GM23248 (cell line): ENCODE data around the gene LMAN2L.

Source experiments
- EZH2 ChIP-seq: fragments of 200-600 bp; sonication (generic); IDR thresholded peaks from 2 replicates; pipeline ENCODE4 v1.6.1; 2018; ENCODE audit warnings: antibody characterized with exemption, mild to moderate bottlenecking; ENCODE audit not compliant: insufficient read depth, poor library complexity, severe bottlenecking
- EZH2phosphoT487 ChIP-seq: fragments of 200-600 bp; sonication (generic); IDR thresholded peaks from 2 replicates; pipeline ENCODE4 v1.6.1; 2018; ENCODE audit warnings: antibody characterized with exemption, moderate library complexity, mild to moderate bottlenecking, low read depth; ENCODE audit not compliant: insufficient read depth

- no peak for TF ChIP-seq EZH2
- no peak for TF ChIP-seq EZH2phosphoT487
Observed at GRCh38 chr2:96788442-96789244, 48.8 kb upstream of the LMAN2L start.
